ENCODE data around the gene PPFIA4.

The PPFIA4 gene

DNA sequence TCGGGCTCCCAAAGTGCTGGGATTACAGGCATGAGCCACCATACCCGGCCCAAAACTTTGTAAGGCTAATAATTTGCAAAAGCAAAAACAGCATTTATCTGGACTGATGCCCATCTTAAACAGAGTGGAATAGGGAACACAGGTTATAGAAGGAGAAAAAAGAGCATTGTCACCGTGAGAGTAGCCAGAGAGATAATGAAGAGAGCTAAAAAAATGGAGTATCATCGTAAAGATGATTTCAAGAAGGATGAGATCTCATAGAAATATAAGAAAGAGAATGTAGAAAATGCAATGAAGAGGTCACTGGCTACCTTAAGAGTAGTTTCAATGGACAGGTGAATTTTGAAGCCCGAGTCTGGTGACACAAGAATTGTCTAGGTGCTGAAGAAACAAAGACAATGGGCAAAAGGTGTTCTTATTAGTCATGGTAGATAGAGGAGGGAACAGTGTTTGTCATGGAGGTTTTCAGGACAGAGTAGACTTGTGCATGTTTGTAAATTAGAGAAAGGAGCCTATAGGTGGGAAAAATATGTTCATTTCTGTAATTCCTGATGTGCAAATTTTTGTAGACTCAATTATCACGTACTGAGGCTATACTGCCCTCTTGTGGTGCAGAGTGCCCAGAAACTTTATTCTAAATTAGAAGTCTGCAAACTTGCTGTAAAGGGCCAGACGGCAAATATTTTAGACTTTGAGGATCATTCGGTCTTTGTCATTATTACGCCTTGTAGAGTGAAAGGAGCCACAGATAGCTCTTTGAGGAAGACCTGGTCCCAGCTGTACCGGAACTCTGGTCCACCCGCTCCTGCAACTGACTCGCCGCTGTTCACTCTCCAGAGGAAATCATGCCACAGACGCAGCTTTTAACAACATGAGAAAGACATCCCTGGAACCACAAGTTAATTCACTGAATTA is 27.2 kb upstream of the PPFIA4 start:
- Histone ChIP-seq H3K9me3 (replicated peaks; ENCODE audit: insufficient read depth, low read length) (no peaks in the 10 kb centered on the region), H3K9ac (ENCODE audit: low read length) (peak overlapping the region; percentile 18; the same call in 1 of the 2 replicates), H3K9me2 (replicated peaks; ENCODE audit: insufficient read depth, low read length) (no peaks in the 10 kb centered on the region), H3F3A (ENCODE audit: insufficient read depth, low read length) (no peaks in the 10 kb centered on the region), H4K20me1 (ENCODE audit: insufficient read depth, low read length) (no peaks in the 10 kb centered on the region), H3K36me3 (replicated peaks; ENCODE audit: insufficient read depth, low read length) (no peaks in the 10 kb centered on the region), H3K79me2 (ENCODE audit: low read length) (no peaks in the 10 kb centered on the region), H3K27me3 (replicated peaks; ENCODE audit: insufficient read depth, low read length) (0 out of 2 replicates have a peak, but pooled peaks cover 18% of the 10 kb centered on the region), H3K4me3 (ENCODE audit: low read length) (peak overlapping the region; percentile 37; the same call in 1 of the 2 replicates), H3K4me1 (ENCODE audit: low read length) (peaks cover 4% of the 10 kb centered on the region; the same call in 1 of the 2 replicates), H3K27ac (ENCODE audit: low read length) (no peak overlapping the region), H3K4me2 (ENCODE audit: low read depth, low read length) (peak overlapping the region; percentile 75), H2AFZ (ENCODE audit: low read length) (peak overlapping the region; percentile 86)
- DNase-seq: peak; percentile 85
- TF ChIP-seq EZH2phosphoT487 (IDR thresholded peaks at IDR 0.05; ENCODE audit: low read length): no peak
- TF ChIP-seq, protein P1, sequence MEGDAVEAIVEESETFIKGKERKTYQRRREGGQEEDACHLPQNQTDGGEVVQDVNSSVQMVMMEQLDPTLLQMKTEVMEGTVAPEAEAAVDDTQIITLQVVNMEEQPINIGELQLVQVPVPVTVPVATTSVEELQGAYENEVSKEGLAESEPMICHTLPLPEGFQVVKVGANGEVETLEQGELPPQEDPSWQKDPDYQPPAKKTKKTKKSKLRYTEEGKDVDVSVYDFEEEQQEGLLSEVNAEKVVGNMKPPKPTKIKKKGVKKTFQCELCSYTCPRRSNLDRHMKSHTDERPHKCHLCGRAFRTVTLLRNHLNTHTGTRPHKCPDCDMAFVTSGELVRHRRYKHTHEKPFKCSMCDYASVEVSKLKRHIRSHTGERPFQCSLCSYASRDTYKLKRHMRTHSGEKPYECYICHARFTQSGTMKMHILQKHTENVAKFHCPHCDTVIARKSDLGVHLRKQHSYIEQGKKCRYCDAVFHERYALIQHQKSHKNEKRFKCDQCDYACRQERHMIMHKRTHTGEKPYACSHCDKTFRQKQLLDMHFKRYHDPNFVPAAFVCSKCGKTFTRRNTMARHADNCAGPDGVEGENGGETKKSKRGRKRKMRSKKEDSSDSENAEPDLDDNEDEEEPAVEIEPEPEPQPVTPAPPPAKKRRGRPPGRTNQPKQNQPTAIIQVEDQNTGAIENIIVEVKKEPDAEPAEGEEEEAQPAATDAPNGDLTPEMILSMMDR (IDR thresholded peaks at IDR 0.05; ENCODE audit: low read length): peak; percentile 94

DNA sequence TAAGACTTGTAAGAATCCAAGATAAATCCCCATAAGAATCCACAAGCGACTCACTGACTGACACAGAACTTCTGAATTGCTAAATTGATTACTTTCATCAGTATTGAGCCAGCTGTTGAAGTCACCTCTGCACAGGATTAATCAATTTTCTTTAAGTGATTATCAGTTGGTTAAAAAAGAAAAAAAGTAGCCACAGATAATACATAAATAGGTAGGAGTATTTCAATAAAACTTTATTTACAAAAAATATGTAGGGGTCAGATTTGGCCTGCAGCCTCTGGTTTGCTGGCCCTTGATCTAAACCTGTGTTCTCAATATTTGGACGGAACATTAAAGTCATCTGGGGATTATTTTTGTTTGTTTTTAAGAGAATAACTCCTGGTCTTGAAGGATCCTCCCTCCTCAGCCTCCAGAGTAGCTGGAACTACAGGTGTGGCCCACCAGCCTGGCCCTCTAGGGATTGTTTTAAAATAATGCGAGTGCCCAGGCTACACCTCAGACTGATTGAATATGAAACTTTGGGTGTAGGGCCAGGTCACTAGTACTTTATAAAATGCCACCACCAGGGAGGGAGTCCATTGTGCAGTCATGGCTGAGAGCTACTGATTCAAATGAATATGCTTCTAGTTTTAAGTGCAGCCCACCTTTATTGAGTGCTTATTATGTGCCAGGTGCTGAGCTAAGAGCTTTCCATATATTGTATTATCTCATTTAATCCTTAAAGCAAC is 25.9 kb upstream of the PPFIA4 start:
- peak; percentile 4 for DNase-seq
- no peaks in the 10 kb centered on the region for H3K79me2 ChIP-seq (ENCODE audit: low read length)
- no peaks in the 10 kb centered on the region for H3K36me3 ChIP-seq (replicated peaks; ENCODE audit: insufficient read depth, low read length)
- H3K9me3 ChIP-seq (replicated peaks; ENCODE audit: insufficient read depth, low read length): no peaks in the 10 kb centered on the region
- 0 out of 2 replicates have a peak, but pooled peaks cover 18% of the 10 kb centered on the region for H3K27me3 ChIP-seq (replicated peaks; ENCODE audit: insufficient read depth, low read length)
- H4K20me1 ChIP-seq (ENCODE audit: insufficient read depth, low read length): no peaks in the 10 kb centered on the region
- H3K4me1 ChIP-seq (ENCODE audit: low read length): peaks cover 4% of the 10 kb centered on the region; the same call in 1 of the 2 replicates
- no peak overlapping the region for H3K27ac ChIP-seq (ENCODE audit: low read length)
- H3K9ac ChIP-seq (ENCODE audit: low read length): no peak overlapping the region
- H3K4me3 ChIP-seq (ENCODE audit: low read length): no peak overlapping the region
- 0 out of 2 replicates have a peak, but pooled peaks cover 4% of the 10 kb centered on the region for H3F3A ChIP-seq (ENCODE audit: insufficient read depth, low read length)
- no peak for TF ChIP-seq EZH2 (optimal IDR thresholded peaks at IDR 0.05; ENCODE audit: low read depth, low read length)
- TF ChIP-seq EZH2phosphoT487 (IDR thresholded peaks at IDR 0.05; ENCODE audit: low read length): no peak
- TF ChIP-seq, protein P1 (IDR thresholded peaks at IDR 0.05; ENCODE audit: low read length): no peak
- no peak overlapping the region for H3K4me2 ChIP-seq (ENCODE audit: low read depth, low read length)
- no peaks in the 10 kb centered on the region for H3K9me2 ChIP-seq (replicated peaks; ENCODE audit: insufficient read depth, low read length)
- peak overlapping the region; percentile 13; the same call in 1 of the 2 replicates for H2AFZ ChIP-seq (ENCODE audit: low read length)

DNA sequence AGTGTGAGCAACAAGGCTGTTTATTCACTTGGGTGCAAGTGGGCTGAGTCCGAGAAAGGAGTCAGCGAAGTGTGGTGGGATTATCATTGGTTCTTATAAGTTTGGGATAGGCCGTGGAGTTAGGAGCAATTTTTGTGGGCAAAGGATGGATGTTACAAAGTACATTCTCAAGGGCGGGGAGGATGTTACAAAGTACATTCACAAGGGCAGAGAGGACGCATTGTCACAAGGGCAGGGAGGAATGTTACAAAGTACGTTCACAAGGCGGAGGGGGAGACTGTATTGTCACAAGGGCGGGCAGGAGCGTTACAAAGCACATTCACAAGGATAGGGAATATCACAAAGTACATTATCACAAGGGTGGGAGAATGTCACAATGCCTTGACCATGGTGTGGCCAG is 24.3 kb upstream of the PPFIA4 start:
- TF ChIP-seq, protein P1 (IDR thresholded peaks at IDR 0.05; ENCODE audit: low read length): no peak
- TF ChIP-seq EZH2 (optimal IDR thresholded peaks at IDR 0.05; ENCODE audit: low read depth, low read length) (no peak), EZH2phosphoT487 (IDR thresholded peaks at IDR 0.05; ENCODE audit: low read length) (no peak)
- Histone ChIP-seq H2AFZ (ENCODE audit: low read length) (no peak overlapping the region), H3K9me3 (replicated peaks; ENCODE audit: insufficient read depth, low read length) (no peaks in the 10 kb centered on the region), H3K4me1 (ENCODE audit: low read length) (peaks cover 8% of the 10 kb centered on the region; the same call in 1 of the 2 replicates), H3K4me2 (ENCODE audit: low read depth, low read length) (no peak overlapping the region), H3K9ac (ENCODE audit: low read length) (no peak overlapping the region), H3F3A (ENCODE audit: insufficient read depth, low read length) (peaks cover 8% of the 10 kb centered on the region; the same call in 1 of the 2 replicates), H3K36me3 (replicated peaks; ENCODE audit: insufficient read depth, low read length) (no peaks in the 10 kb centered on the region), H3K27ac (ENCODE audit: low read length) (no peak overlapping the region), H3K79me2 (ENCODE audit: low read length) (no peaks in the 10 kb centered on the region), H3K9me2 (replicated peaks; ENCODE audit: insufficient read depth, low read length) (no peaks in the 10 kb centered on the region), H3K27me3 (replicated peaks; ENCODE audit: insufficient read depth, low read length) (0 out of 2 replicates have a peak, but pooled peaks cover 7% of the 10 kb centered on the region), H4K20me1 (ENCODE audit: insufficient read depth, low read length) (no peaks in the 10 kb centered on the region), H3K4me3 (ENCODE audit: low read length) (no peak overlapping the region)
- no peak for DNase-seq

Data from MM.1S (cell line).